ENCODE data around the gene DYRK3. TPM values are rescaled to one million over a fixed set of nuclear protein-coding genes. Genes with fewer than 3 reads are reported as not detected.

DYRK3 gene
- total and polyA plus RNA-seq, 10 of the 15 experiments (the other 5 are each of a cell fraction or from before 2014, with no cell fraction given): 1.6 to 12.9 (median 10.3) TPM

- TSS peak; percentile 0 for BruUV-seq (replicated peaks)
- Histone ChIP-seq H4K20me1 (ENCODE audit: control insufficient read depth, insufficient read depth) (peaks cover 17% of the 10 kb centered on the region), H3K4me3 (no peak overlapping the region), H3K27ac (ENCODE audit: control insufficient read depth, insufficient read depth) (no peak overlapping the region), H3K4me1 (ENCODE audit: control insufficient read depth, insufficient read depth, low read length) (peaks cover 24% of the 10 kb centered on the region), H3K27me3 (replicated peaks in 1 of 2; ENCODE audit: control insufficient read depth in 2 of 2, insufficient read depth in 2 of 2, low read length in 1 of 2) (no peaks in the 10 kb centered on the region), H3K36me3 (ENCODE audit: control insufficient read depth in 2 of 2, insufficient read depth in 2 of 2, low read length in 1 of 2) (peaks cover 12 to 15% of the 10 kb centered on the region in 2 experiments), H3K9me3 (replicated peaks; ENCODE audit: control insufficient read depth, insufficient read depth, low read length) (no peaks in the 10 kb centered on the region), H2AFZ (ENCODE audit: control insufficient read depth, low read depth, low read length) (no peak overlapping the region), H3K4me2 (ENCODE audit: control insufficient read depth, insufficient read depth) (peak overlapping the region; percentile 38; the same call in 1 of the 2 replicates), H3K79me2 (ENCODE audit: control insufficient read depth, insufficient read depth, low read length) (peaks cover 66% of the 10 kb centered on the region), H3K9ac (ENCODE audit: control insufficient read depth, insufficient read depth, low read length) (no peak overlapping the region)
- ChIA-PET SMC1A (ENCODE audit: uncharacterized antibody, unreplicated experiment) (interaction anchor here (0.8 to 1.5 kb wide), 4 partner anchors 11 to 275 kb away, joined by 3 to 5 read pairs (median 4); no protein-coding TSS in a partner anchor), POLR2A (interaction anchor here (0.6 to 2.0 kb wide), 4 partner anchors 8 to 96 kb away, joined by 3 to 6 read pairs (median 6); no protein-coding TSS in a partner anchor), CTCF (interaction anchor here (0.8 to 1.4 kb wide), 4 partner anchors 9 to 112 kb away, joined by 4 to 7 read pairs (median 5); no protein-coding TSS in a partner anchor), RAD21 (ENCODE audit: unreplicated experiment) (interaction anchor here (0.8 kb wide), 1 partner anchor 22 kb away, joined by 4 read pairs; no protein-coding TSS in a partner anchor)
- ATAC-seq (no peak), DNase-seq (ENCODE audit: low read depth, low spot score) (no peak), FAIRE-seq (no peak)
- in situ Hi-C loops (cut with MboI): no loop called here
- 61% methylated on average over 4 of the region's 4 CpGs for WGBS (ENCODE audit: insufficient coverage, insufficient replicate concordance, low lambda C conversion rate, missing lambda C conversion rate)
- intact Hi-C loops (cut with micrococcal nuclease; ENCODE audit: unreplicated experiment): no loop called here
- TF ChIP-seq CTCF (IDR thresholded peaks at IDR 0.05 in 2 of 3, conservative IDR thresholded peaks at IDR 0.05 in 1 of 3; ENCODE audit: control insufficient read depth in 2 of 3, extremely low read depth in 1 of 3, insufficient read depth in 1 of 3, low read depth in 3 of 3, low read length in 3 of 3): no peak
- 0 out of 2 replicates have a peak, but pooled peaks have one; percentile 13 for TF ChIP-seq RUNX3 (IDR thresholded peaks at IDR 0.05; ENCODE audit: low read length)
- TF ChIP-seq PRDM15 (CRISPR knock-in tag; IDR thresholded peaks at IDR 0.05): no peak
Observed at GRCh38 chr1:206696812-206697585, 61.7 kb downstream of the DYRK3 start.
